ENCODE results near the gene CENPM.

CENPM gene

GRCh38 chr22:41912338-41913039 is 34.5 kb downstream of the CENPM start:
- DNase-seq, result no peak

DNA sequence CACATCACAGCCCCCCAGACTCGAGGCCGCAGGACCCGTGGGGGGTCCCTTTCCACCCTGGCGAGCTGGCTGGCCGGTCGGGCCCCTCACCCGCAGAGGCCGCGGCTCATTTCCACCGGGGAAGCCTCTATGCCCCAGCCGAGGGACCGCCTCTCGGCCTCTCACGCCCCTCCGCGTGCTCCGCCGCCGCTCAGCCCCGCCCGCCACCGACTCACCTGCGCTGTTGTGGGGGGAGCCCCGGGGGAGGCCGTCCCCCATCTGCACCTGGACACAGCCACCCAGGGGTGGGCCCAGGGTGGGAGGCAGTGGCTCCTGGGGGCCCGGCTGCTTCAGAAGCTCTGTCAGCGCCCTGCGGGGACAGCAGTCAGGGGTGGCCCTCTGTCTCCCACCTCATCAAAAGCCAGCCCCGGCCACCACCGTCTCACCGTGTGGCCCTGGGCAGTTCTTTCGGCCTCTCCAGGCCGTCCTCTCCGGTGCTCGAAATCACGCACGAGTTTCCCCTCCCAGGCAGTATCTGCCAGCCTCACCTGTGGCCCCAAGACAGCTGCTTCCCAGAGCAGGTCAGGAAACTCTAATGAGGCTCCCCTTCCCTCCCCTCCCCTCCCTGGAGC is 35.8 kb downstream of the CENPM start:
- no peak for DNase-seq

- peak; percentile 29 for DNase-seq
Observed at GRCh38 chr22:41910050-41911000, 36.6 kb downstream of the CENPM start.

DNA sequence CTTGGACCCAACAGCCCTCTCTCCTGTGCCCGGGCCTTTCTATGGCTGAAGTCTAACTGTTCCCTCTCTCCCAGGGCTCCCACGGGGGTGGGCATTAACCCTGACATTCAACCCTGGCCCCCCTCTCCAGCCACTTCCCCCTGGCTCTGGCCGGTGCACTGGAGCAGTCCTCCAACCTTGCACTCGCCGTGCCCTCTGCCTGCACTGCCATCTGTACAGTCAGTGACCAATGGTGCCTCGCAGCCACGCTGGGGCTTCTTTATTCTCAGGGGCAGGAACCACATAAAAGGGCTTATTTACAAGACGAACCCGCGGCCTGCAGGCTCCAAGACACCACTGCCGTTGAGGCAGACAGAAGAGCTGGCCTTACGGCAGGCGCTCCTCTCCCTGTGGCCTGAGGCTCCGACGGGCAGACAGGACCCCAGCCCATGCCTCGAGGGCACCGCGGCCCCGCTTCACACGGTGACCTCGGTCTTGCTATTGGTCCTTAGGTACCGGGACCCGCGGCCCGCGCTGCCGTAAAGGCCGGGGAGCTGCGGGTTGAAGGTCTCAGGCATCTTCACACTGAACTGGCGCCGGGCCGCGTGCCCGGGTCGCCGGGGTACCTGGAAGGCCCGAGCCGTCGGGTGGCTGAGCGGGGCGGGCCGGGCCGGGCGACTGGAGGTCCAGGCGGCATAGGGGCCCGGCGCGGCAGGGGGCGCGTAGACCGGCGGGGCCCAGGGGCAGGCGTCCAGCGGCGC is 37.5 kb downstream of the CENPM start:
- DNase-seq, result no peak

DNA sequence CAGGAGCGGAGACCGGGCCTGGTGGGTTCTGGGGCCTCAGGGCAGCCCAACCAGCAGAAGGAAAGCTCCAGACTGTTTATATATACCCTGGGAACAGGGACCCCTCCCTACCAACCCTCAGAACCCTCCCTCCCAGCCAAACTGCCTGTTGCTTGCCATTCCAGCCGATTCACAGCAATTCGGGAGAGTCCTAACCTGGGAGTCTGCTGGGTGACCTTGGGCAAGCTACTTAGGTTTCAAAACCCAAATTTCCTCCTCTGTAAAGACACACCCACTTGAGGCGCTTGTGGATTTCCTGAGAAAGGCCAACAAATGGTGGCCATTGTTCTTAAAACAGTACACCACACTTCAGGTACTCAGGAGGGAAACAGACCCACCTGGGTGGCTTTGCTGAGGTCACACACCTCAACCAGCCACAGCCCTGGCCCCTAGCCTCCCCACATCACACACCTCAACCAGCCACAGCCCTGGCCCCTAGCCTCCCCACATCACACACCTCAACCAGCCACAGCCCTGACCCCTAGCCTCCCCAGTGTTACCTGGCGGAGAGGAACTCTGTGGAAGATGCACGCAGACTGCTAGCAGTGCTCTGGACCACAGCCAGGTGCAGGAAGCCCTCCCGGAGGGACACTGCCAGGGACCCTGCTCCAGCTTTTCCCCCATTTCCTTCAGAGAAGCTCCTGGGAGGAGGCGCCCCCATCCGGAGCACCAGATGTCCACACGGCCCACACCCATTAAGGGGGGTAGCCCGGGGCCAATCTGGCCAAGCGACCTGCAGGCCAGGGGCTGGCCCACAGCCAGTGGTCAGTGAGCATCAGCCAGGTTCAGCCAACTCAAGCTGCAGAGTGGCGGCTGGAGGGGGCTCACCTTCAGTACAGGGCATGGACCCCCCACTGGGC is 38.3 kb downstream of the CENPM start:
- no peak for DNase-seq

DNA sequence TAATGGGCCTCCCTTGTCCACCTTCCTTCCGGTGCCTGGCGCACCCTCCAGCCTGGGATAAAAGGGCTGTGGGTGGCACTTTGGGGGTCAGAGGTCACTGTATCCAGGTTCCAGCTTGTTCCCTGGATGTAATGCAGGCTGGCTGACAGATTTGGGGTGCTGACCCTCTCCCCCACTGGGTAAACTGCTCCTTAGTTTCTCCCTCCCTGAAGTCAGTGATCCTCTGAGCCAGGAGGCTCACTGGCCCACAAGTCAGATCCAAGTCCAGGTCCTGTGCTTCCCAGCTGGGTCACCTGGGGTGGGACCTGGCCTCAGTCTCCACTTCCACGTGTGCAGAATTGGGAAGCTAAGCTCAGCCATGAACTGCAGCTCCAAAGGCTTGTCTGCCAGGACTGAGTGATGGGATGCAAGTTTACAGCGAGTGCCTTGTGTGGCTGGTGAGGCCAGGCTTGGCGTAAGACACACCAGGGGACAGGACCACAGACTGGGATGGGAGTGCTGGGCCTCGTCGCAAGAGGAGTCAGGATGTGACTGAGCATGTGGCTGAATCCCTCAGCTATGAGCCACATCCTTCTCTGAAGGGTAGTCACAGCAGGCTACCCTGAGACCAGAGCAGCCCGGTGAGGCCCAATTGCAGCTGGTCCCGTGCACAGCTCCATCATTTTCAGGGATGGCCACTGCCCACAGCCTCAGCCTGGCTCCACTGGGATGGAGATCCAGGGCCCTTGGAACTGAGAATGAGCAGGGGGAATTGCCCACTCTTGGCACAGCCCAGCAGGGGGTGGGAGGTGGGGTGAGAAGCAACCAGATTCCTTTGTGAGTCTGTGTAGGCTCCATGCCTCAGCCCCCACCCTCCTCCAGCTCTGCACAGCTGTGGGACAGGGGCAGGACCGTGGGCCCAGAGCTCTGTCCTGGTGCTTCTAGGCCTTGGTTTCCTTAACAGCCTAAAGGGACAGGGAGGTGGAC is 39.2 kb downstream of the CENPM start:
- DNase-seq, result no peak

GRCh38 chr22:41906822-41907221 is 40.1 kb downstream of the CENPM start:
- DNase-seq, result no peak

GRCh38 chr22:41905411-41906202 is 41.3 kb downstream of the CENPM start:
- no peak for DNase-seq

DNA sequence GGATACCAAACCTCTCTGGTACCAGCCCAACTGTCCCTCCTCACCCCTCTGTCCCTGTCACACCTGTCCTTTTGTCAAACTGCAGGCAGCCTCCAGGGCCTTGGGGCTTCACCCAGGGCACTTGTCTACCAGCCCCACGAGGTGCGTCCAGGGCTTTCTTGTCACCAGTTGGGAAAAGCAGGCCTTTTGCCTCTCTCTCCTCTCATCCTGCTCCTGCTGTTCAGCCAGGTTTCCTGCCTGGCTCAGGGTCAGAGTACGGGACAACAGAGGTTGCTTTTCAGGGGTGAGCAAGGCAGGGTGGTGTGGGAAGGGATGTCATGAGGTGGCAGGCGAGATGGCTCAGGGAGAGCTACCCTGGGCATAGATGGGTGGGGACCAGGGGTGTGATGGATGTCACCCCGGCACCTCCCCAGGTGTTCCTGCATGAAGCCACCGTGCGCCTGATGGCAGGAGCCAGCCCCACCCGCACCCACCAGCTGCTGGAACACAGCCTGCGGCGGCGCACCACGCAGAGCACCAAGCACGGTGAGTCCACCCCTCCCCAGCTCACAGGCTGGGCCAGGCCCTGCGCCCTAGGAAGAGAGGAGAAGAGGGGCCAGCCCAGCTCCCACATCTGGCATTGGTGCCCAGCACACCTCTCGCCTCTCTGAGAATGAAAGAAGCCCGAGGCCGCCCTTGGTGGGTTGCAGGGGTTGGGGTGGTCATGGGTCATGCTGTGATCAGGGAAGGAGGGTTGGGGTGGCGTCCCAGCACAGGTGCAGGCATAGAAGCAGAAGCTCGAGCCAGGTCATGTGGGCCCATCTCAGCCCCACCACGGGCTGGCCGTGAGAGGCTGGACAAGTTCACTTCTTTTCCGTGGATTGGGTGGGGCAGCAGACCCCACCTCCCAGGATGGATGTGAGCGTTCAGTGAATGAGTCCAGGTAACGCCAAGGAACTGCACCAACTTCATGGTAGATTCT is 42.2 kb downstream of the CENPM start:
- DNase-seq, result no peak

DNA sequence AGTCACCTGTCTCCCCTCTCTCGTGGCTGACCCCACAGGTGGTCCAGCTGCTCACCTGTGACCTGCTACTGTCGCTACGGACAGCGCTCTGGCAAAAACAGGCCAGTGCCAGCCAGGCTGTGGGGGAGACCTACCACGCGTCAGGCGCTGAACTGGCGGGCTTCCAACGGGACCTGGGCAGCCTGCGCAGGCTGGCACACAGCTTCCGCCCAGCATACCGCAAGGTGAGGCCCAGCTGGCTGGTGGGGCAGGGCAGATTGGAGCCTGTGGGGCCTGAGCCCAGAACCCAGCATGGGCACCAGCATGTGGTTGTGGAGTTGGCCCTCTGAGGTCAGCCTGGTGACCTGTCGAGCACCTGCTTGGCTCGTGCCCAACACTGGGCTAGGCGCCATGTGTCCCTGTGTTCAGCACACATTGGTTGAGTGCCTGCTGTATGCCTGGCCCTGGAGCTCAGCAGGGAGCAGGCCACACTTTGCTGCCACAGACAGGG is 44.0 kb downstream of the CENPM start:
- DNase-seq, result peak; percentile 8

GRCh38 chr22:41902016-41902415 is 44.9 kb downstream of the CENPM start:
- DNase-seq, result no peak

DNA sequence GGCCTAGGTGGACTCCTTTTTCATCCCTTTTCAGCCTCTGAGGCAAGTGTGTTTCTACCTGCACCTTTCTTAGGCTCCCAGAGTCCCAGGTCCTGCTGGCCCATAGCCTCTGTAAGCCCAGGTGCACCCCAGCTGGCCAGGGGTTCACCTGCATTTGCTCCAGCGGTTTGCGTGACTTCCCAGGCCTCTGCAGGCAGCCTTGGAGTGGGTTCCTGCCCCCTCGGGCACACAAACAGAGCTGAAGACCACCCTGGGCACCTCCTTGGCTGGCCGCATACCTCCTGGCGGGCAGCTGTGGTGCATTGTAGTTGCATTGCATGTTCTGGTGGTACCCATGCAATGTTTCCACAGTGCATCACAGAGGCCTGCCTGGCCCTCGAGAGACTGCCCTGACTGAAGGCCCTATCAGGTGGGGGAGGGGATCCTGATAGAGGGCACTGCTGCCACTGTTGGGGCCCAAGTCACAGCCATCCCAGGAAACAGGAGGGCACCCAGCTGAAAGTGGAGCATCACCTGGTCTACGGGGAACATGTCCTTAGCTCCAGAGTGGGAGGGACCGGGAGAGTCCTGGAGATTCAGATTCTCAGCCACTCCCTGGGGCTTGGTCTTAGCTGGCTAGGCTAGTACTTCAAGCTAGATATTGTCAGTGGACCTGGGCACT is 46.2 kb downstream of the CENPM start:
- DNase-seq, result no peak

GRCh38 chr22:41899992-41900651 is 46.8 kb downstream of the CENPM start:
- DNase-seq, result no peak

- DNase-seq, result no peak
Observed at GRCh38 chr22:41899110-41899509, 47.8 kb downstream of the CENPM start.

DNA sequence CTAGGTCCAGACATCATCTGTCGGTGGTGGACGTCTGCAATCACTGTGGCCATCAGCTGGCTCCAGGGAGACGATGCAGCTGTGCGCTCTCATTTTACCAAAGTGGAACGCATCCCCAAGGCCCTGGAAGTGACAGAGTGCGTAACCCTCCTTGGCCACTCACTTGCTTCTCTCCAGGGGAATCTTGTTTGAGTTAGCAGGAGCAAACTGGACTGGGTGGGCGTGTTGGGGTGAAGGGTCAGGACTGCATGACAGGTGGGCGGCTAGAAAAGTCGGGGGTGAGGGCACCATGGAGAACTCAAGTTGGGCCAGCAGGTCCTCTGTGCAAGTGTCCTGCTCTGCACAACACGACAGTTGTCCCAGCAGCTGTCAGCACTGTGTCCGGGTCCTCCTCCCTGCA is 48.3 kb downstream of the CENPM start:
- no peak for DNase-seq

GRCh38 chr22:41893591-41894375 is 53.2 kb downstream of the CENPM start:
- DNase-seq, result no peak
